Activated naive CD8-positive, alpha-beta T cell treated with anti-CD3 and anti-CD28 coated beads, Interleukin-2, amount 50 U/mL, for 24 hours (primary cell): ENCODE data around the gene ITGB8.

Experiments
- ATAC-seq: fragments of 150-1000 bp; cut with Tn5 transposase; one replicate; pipeline ENCODE4 v1.10.0; 2021
- DNase-seq: peaks from one replicate; pipeline ENCODE4 v3.0.0; 2021
- H3K27ac Mint-ChIP-seq: one replicate; pipeline ENCODE4 v1.8.0; 2021; ENCODE audit warnings: mild to moderate bottlenecking, mixed read lengths
- H3K27me3 Mint-ChIP-seq: one replicate; pipeline ENCODE4 v1.8.0; 2021; ENCODE audit warnings: mixed read lengths
- H3K36me3 Mint-ChIP-seq: one replicate; pipeline ENCODE4 v1.8.0; 2021; ENCODE audit warnings: low read depth, mixed read lengths
- H3K4me1 Mint-ChIP-seq: one replicate; pipeline ENCODE4 v1.8.0; 2021; ENCODE audit warnings: mixed read lengths
- H3K4me3 Mint-ChIP-seq: one replicate; pipeline ENCODE4 v1.8.0; 2021; ENCODE audit warnings: mild to moderate bottlenecking, moderate library complexity, mixed read lengths
- H3K9me3 Mint-ChIP-seq: one replicate; pipeline ENCODE4 v1.8.0; 2021; ENCODE audit warnings: mixed read lengths

ITGB8 gene

GRCh38 chr7:20454202-20454601 is 123.5 kb downstream of the ITGB8 start:
- no peaks in the 10 kb centered on the region for H3K36me3 Mint-ChIP-seq
- H3K9me3 Mint-ChIP-seq, result no peaks in the 10 kb centered on the region
- no peak overlapping the region for H3K4me3 Mint-ChIP-seq
- no peaks in the 10 kb centered on the region for H3K4me1 Mint-ChIP-seq
- DNase-seq (no peak), ATAC-seq (no peak)
- H3K27me3 Mint-ChIP-seq, result no peaks in the 10 kb centered on the region
- H3K27ac Mint-ChIP-seq, result no peak overlapping the region

DNA sequence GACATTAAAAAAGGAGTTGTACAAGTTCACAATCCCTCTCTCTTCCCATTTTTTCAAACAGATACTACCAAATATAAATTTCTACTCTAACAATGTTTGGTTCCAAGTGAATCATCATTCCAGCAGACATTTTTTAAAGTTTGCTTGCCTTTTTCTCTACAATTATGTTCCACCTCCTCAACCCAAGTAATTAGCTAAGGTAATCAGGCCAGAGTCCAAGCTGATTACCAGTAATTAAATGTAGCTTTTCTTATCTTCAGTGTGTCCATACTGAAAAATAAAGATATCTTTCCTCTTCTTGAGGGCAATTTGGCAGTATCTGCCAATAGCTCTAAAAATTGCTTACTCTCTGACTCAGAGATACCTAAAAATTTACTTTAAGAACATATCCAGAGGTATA is 126.0 kb downstream of the ITGB8 start:
- Mint-ChIP-seq H3K9me3 (no peaks in the 10 kb centered on the region), H3K27ac (no peak overlapping the region), H3K4me1 (no peaks in the 10 kb centered on the region), H3K4me3 (no peak overlapping the region), H3K36me3 (no peaks in the 10 kb centered on the region), H3K27me3 (no peaks in the 10 kb centered on the region)
- no peak for ATAC-seq
- no peak for DNase-seq

- ATAC-seq, result no peak
- no peaks in the 10 kb centered on the region for H3K27me3 Mint-ChIP-seq
- H3K4me1 Mint-ChIP-seq, result no peaks in the 10 kb centered on the region
- H3K27ac Mint-ChIP-seq, result no peak overlapping the region
- no peak overlapping the region for H3K4me3 Mint-ChIP-seq
- no peaks in the 10 kb centered on the region for H3K36me3 Mint-ChIP-seq
- no peak for DNase-seq
- no peaks in the 10 kb centered on the region for H3K9me3 Mint-ChIP-seq
Measured at GRCh38 chr7:20458521-20458920, 127.8 kb downstream of the ITGB8 start.

DNA sequence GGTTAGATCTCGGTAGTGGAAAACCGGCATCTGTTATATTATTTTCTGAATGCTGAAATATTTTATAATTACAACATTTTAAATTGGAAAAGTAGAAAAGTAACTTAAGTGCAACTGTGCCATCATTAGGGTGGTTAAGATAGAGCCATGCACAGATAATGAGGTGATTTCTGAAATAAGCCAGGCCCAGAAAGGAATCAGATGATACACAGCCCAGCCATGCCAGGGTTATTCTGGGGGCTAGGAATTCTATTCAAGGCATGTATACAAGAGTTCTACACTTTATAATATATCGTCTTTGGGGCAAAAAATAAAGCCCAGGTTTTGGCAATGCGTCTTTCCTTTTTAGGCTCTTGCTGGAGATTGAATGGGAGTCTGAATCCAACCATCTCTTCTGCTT is 128.7 kb downstream of the ITGB8 start:
- H3K27me3 Mint-ChIP-seq, result no peaks in the 10 kb centered on the region
- no peak overlapping the region for H3K27ac Mint-ChIP-seq
- H3K36me3 Mint-ChIP-seq, result no peaks in the 10 kb centered on the region
- H3K4me3 Mint-ChIP-seq, result no peak overlapping the region
- no peaks in the 10 kb centered on the region for H3K4me1 Mint-ChIP-seq
- DNase-seq (no peak), ATAC-seq (no peak)
- H3K9me3 Mint-ChIP-seq, result no peaks in the 10 kb centered on the region

GRCh38 chr7:20464891-20465290 is 134.2 kb downstream of the ITGB8 start:
- ATAC-seq (no peak), DNase-seq (no peak)
- H3K4me3 Mint-ChIP-seq, result no peak overlapping the region
- no peaks in the 10 kb centered on the region for H3K9me3 Mint-ChIP-seq
- H3K27ac Mint-ChIP-seq, result no peak overlapping the region
- H3K27me3 Mint-ChIP-seq, result no peaks in the 10 kb centered on the region
- H3K36me3 Mint-ChIP-seq, result no peaks in the 10 kb centered on the region
- no peaks in the 10 kb centered on the region for H3K4me1 Mint-ChIP-seq
